ENCODE data around the gene DNAJC4. TPM values are rescaled to one million over a fixed set of nuclear protein-coding genes. Genes with fewer than 3 reads are reported as not detected.

The DNAJC4 gene
- total RNA-seq, 1 donor from 2014 or later, result 17.6 TPM

- DNase-seq (ENCODE audit: low read depth), result no peak
- TF ChIP-seq CTCF (conservative IDR thresholded peaks at IDR 0.05; ENCODE audit: low read depth, low read length), result no peak
- peak overlapping the region; percentile 85 for H3K4me3 ChIP-seq (ENCODE audit: low read depth, low read length)
Measured at GRCh38 chr11:64230985-64231365, 627 bp downstream of the DNAJC4 start.

- no peak for TF ChIP-seq CTCF (conservative IDR thresholded peaks at IDR 0.05; ENCODE audit: low read depth, low read length)
- H3K4me3 ChIP-seq (ENCODE audit: low read depth, low read length), result peak overlapping the region; percentile 2
- DNase-seq (ENCODE audit: low read depth), result no peak
Measured at GRCh38 chr11:64231546-64231945, 1.2 kb downstream of the DNAJC4 start.

- H3K4me3 ChIP-seq (ENCODE audit: low read depth, low read length), result no peak overlapping the region
- DNase-seq (ENCODE audit: low read depth), result no peak
- TF ChIP-seq CTCF (conservative IDR thresholded peaks at IDR 0.05; ENCODE audit: low read depth, low read length), result no peak
Measured at GRCh38 chr11:64232182-64232966, 2.0 kb downstream of the DNAJC4 start.

- no peak overlapping the region for H3K4me3 ChIP-seq (ENCODE audit: low read depth, low read length)
- no peak for TF ChIP-seq CTCF (conservative IDR thresholded peaks at IDR 0.05; ENCODE audit: low read depth, low read length)
- DNase-seq (ENCODE audit: low read depth), result no peak
Measured at GRCh38 chr11:64232967-64233315, 2.6 kb downstream of the DNAJC4 start.

- peak within 1 kb of the TSS; percentile 75 for H3K4me3 ChIP-seq (ENCODE audit: low read depth, low read length)
- TF ChIP-seq CTCF (conservative IDR thresholded peaks at IDR 0.05; ENCODE audit: low read depth, low read length), result no peak
- no peak for DNase-seq (ENCODE audit: low read depth)
Measured at GRCh38 chr11:64233913-64234586, 3.7 kb downstream of the DNAJC4 start, which contains the start of gene VEGFB. VEGFB (plus strand) TSS chr11:64234584; CDS start chr11:64234834, 250 bp downstream.

GRCh38 chr11:64234647-64235379 lies 4.5 kb downstream of the DNAJC4 start:
- no peak for TF ChIP-seq CTCF (conservative IDR thresholded peaks at IDR 0.05; ENCODE audit: low read depth, low read length)
- peak overlapping the region; percentile 75 for H3K4me3 ChIP-seq (ENCODE audit: low read depth, low read length)
- no peak for DNase-seq (ENCODE audit: low read depth)
